Activated CD8-positive, alpha-beta memory T cell treated with anti-CD3 and anti-CD28 coated beads for 4 hours (primary cell): ENCODE results near the gene DCLK3.

Experiments used
- DNase-seq, 2 donors: peaks; one replicate each; pipeline ENCODE4 v3.0.0-alpha.2; 2020; ENCODE audit warnings: low read depth in 2 of 2

DCLK3 gene

GRCh38 chr3:36763850-36764703 lies at the start of gene DCLK3:
DCLK3 (minus strand) TSS chr3:36764553; CDS start chr3:36764263, 290 bp downstream.
- DNase-seq, result no peak

- no peak for DNase-seq
Measured at GRCh38 chr3:36813305-36813704, 49.0 kb upstream of the DCLK3 start.

- DNase-seq, result no peak
Measured at GRCh38 chr3:36812240-36812639, 47.9 kb upstream of the DCLK3 start.

GRCh38 chr3:36811768-36812167 lies 47.4 kb upstream of the DCLK3 start:
- DNase-seq, result no peak

- no peak for DNase-seq
Measured at GRCh38 chr3:36804295-36805055, 40.1 kb upstream of the DCLK3 start.

- DNase-seq, result no peak
Measured at GRCh38 chr3:36803091-36803791, 38.9 kb upstream of the DCLK3 start.

GRCh38 chr3:36800533-36801116 lies 36.3 kb upstream of the DCLK3 start:
- DNase-seq, result no peak

- DNase-seq, result no peak
Measured at GRCh38 chr3:36796881-36797280, 32.5 kb upstream of the DCLK3 start.

- DNase-seq, result no peak
Measured at GRCh38 chr3:36796161-36796560, 31.8 kb upstream of the DCLK3 start.

- DNase-seq, result no peak
Measured at GRCh38 chr3:36795622-36796021, 31.3 kb upstream of the DCLK3 start.

- no peak for DNase-seq
Measured at GRCh38 chr3:36792342-36792741, 28.0 kb upstream of the DCLK3 start.

GRCh38 chr3:36790765-36791164 lies 26.4 kb upstream of the DCLK3 start:
- DNase-seq, result no peak

- no peak for DNase-seq
Measured at GRCh38 chr3:36786921-36787890, 22.9 kb upstream of the DCLK3 start.

GRCh38 chr3:36784138-36784635 lies 19.8 kb upstream of the DCLK3 start:
- DNase-seq, result no peak

GRCh38 chr3:36777424-36778218 lies 13.3 kb upstream of the DCLK3 start:
- no peak for DNase-seq

- no peak for DNase-seq
Measured at GRCh38 chr3:36776436-36776835, 12.1 kb upstream of the DCLK3 start.

GRCh38 chr3:36774052-36774451 lies 9.7 kb upstream of the DCLK3 start:
- DNase-seq, result no peak

GRCh38 chr3:36771931-36772330 lies 7.6 kb upstream of the DCLK3 start:
- no peak for DNase-seq

- no peak for DNase-seq
Measured at GRCh38 chr3:36769926-36770325, 5.6 kb upstream of the DCLK3 start.

- no peak for DNase-seq
Measured at GRCh38 chr3:36765104-36765503, 751 bp upstream of the DCLK3 start.
